ENCODE measurements around the gene ZNF513.
"Not testable (repeated sequence)": the region's sequence is repeated elsewhere in the genome, so short reads cannot be mapped to it uniquely, and the experiment has no call there.

- not testable (repeated sequence) for TF ChIP-seq CTCF (IDR thresholded peaks at IDR 0.05; ENCODE audit: low read depth, low read length, poor library complexity, severe bottlenecking); EZH2phosphoT487 (IDR thresholded peaks at IDR 0.05; ENCODE audit: borderline replicate concordance, low read length)
These were observed 27.2 kb downstream of the ZNF513 start for GRCh38 chr2:27353386-27353761.
